PC-3 (cell line): ENCODE data around the gene ST8SIA2. TPM values are rescaled to one million over a fixed set of nuclear protein-coding genes. Genes with fewer than 3 reads are reported as not detected.

Experiments
- ATAC-seq: fragments of 200-7000 bp; cut with Tn5 transposase; 2 replicates; pipeline ENCODE4 v1.9.1; 2020; ENCODE audit warnings: mild to moderate bottlenecking, moderate library complexity
- BruUV-seq: library from RNA; stranded (reverse); fragments of 400-500 nt; replicated peaks from 2 replicates; lab custom pipeline; 2021; lab: Mats Ljungman, UMichigan
- CTCF ChIA-PET: fragments of 300-600 bp; sonication (Branson Sonifier 250); formaldehyde crosslinking; loops from one replicate; lab custom pipeline; 2022; ENCODE audit warnings: antibody characterized with exemption; lab: Charles Lee
- POLR2A ChIA-PET: fragments of 300-600 bp; sonication (Branson Sonifier 250); formaldehyde crosslinking; loops from one replicate; lab custom pipeline; 2022; ENCODE audit warnings: antibody characterized with exemption; ENCODE audit not compliant: unreplicated experiment; lab: Charles Lee
- DNase-seq: peaks from one replicate; pipeline ENCODE4 v3.0.0-alpha.2; 2015
- H2AFZ ChIP-seq: fragments of 300-600 bp; sonication (generic); 2 replicates; pipeline ENCODE4 v1.6.0; 2016; ENCODE audit warnings: antibody characterized with exemption, low read length
- H3F3A ChIP-seq: fragments of 300-600 bp; sonication (generic); one replicate; pipeline ENCODE4 v1.6.0; 2017; ENCODE audit warnings: antibody characterized with exemption, low read length, control low read depth, mild to moderate bottlenecking; ENCODE audit not compliant: unreplicated experiment
- H3K27ac ChIP-seq: fragments of 300-600 bp; sonication (generic); 2 replicates; pipeline ENCODE4 v1.5.1; 2016; ENCODE audit warnings: mild to moderate bottlenecking, low read length
- H3K27me3 ChIP-seq: fragments of 300-600 bp; sonication (generic); 2 replicates; pipeline ENCODE4 v1.6.1; 2016; ENCODE audit warnings: low read length, mixed read lengths
- H3K36me3 ChIP-seq: fragments of 300-600 bp; sonication (generic); 2 replicates; pipeline ENCODE4 v1.6.1; 2016; ENCODE audit warnings: low read depth, mixed run types, low read length, mixed read lengths
- H3K4me1 ChIP-seq: fragments of 300-600 bp; sonication (generic); 2 replicates; pipeline ENCODE4 v1.5.1; 2016; ENCODE audit warnings: low read length; ENCODE audit not compliant: insufficient read depth
- H3K4me2 ChIP-seq: fragments of 300-600 bp; sonication (generic); 2 replicates; pipeline ENCODE4 v1.6.0; 2016; ENCODE audit warnings: low read length
- H3K4me3 ChIP-seq: fragments of 300-600 bp; sonication (generic); 2 replicates; pipeline ENCODE4 v1.5.1; 2016; ENCODE audit warnings: mild to moderate bottlenecking, low read length, mixed read lengths
- H3K79me2 ChIP-seq: fragments of 300-600 bp; sonication (generic); 2 replicates; pipeline ENCODE4 v1.6.1; 2017; ENCODE audit warnings: low read length, mixed read lengths
- H3K9ac ChIP-seq: fragments of 300-600 bp; sonication (generic); 2 replicates; pipeline ENCODE4 v1.6.0; 2016; ENCODE audit warnings: mild to moderate bottlenecking, low read length
- H3K9me2 ChIP-seq: fragments of 300-600 bp; sonication (generic); replicated peaks from 2 replicates; pipeline ENCODE4 v1.6.1; 2016; ENCODE audit warnings: mixed run types, low read length, mixed read lengths
- H3K9me3 ChIP-seq: fragments of 300-600 bp; sonication (generic); 2 replicates; pipeline ENCODE4 v1.6.1; 2016; ENCODE audit warnings: low read length, mixed read lengths
- H4K20me1 ChIP-seq: fragments of 300-600 bp; sonication (generic); 2 replicates; pipeline ENCODE4 v1.6.1; 2016; ENCODE audit warnings: low read length, mixed read lengths
- CTCF ChIP-seq: fragments of 300-600 bp; sonication (generic); conservative IDR thresholded peaks from 2 replicates; pipeline ENCODE4 v1.5.1; 2017; ENCODE audit warnings: antibody characterized with exemption, low read depth, mild to moderate bottlenecking, low read length
- EZH2 ChIP-seq: fragments of 300-600 bp; sonication (generic); IDR thresholded peaks from one replicate; pipeline ENCODE4 v1.6.1; 2017; ENCODE audit warnings: antibody characterized with exemption, mild to moderate bottlenecking, low read length; ENCODE audit not compliant: unreplicated experiment
- EZH2phosphoT487 ChIP-seq: fragments of 300-600 bp; sonication (generic); IDR thresholded peaks from 2 replicates; pipeline ENCODE4 v1.6.1; 2018; ENCODE audit warnings: mild to moderate bottlenecking, antibody characterized with exemption, low read length, borderline replicate concordance
- intact Hi-C: fragments of 100-400 bp; cut with micrococcal nuclease; formaldehyde crosslinking; loops from 2 replicates; pipeline ENCODE4 v1.9.0; 2023
- total RNA-seq: library from RNA; depleted of rRNA; stranded (reverse); fragments of >200 nt; gene quantifications from 2 replicates; pipeline ENCODE4 v1.2.3, GENCODE V29; 2014

Gene ST8SIA2
- total RNA-seq, 1 experiment from 2014 or later: not detected

- CTCF ChIA-PET: no interaction called here
- DNase-seq (no peak), ATAC-seq (no peak)
- no peak overlapping the region for H3K4me3 ChIP-seq
- H3K27ac ChIP-seq: no peak overlapping the region
- BruUV-seq: no TSS peak
- TF ChIP-seq EZH2: no peak
- no peak for TF ChIP-seq CTCF
- no peak for TF ChIP-seq EZH2phosphoT487
- POLR2A ChIA-PET: no interaction called here
- no peak overlapping the region for H3K9ac ChIP-seq
- no peak overlapping the region for H2AFZ ChIP-seq
- no peaks in the 10 kb centered on the region for H3F3A ChIP-seq
- H3K36me3 ChIP-seq: no peaks in the 10 kb centered on the region
- no peaks in the 10 kb centered on the region for H3K4me1 ChIP-seq
- no peak overlapping the region for H3K4me2 ChIP-seq
- no peaks in the 10 kb centered on the region for H3K9me2 ChIP-seq
- peaks cover 55% of the 10 kb centered on the region for H3K27me3 ChIP-seq
- no peaks in the 10 kb centered on the region for H3K9me3 ChIP-seq
- intact Hi-C loops: no loop called here
- H3K79me2 ChIP-seq: no peaks in the 10 kb centered on the region
- H4K20me1 ChIP-seq: no peaks in the 10 kb centered on the region
Observed at GRCh38 chr15:92502930-92503857, 109.5 kb downstream of the ST8SIA2 start.

- no peaks in the 10 kb centered on the region for H4K20me1 ChIP-seq
- DNase-seq: no peak
- H3K4me2 ChIP-seq: no peak overlapping the region
- H3K4me3 ChIP-seq: no peak overlapping the region
- H3K9me2 ChIP-seq: no peaks in the 10 kb centered on the region
- ChIA-PET POLR2A (no interaction called here), CTCF (no interaction called here)
- intact Hi-C loops: no loop called here
- no peak overlapping the region for H3K9ac ChIP-seq
- H3K27ac ChIP-seq: no peak overlapping the region
- H2AFZ ChIP-seq: no peak overlapping the region
- H3F3A ChIP-seq: no peaks in the 10 kb centered on the region
- TF ChIP-seq CTCF (no peak), EZH2phosphoT487 (no peak), EZH2 (no peak)
- H3K27me3 ChIP-seq: peaks cover 51% of the 10 kb centered on the region
- no peaks in the 10 kb centered on the region for H3K36me3 ChIP-seq
- no TSS peak for BruUV-seq
- ATAC-seq: no peak
- no peaks in the 10 kb centered on the region for H3K4me1 ChIP-seq
- H3K79me2 ChIP-seq: no peaks in the 10 kb centered on the region
- no peaks in the 10 kb centered on the region for H3K9me3 ChIP-seq
Observed at GRCh38 chr15:92503889-92504288, 110.2 kb downstream of the ST8SIA2 start.

DNA sequence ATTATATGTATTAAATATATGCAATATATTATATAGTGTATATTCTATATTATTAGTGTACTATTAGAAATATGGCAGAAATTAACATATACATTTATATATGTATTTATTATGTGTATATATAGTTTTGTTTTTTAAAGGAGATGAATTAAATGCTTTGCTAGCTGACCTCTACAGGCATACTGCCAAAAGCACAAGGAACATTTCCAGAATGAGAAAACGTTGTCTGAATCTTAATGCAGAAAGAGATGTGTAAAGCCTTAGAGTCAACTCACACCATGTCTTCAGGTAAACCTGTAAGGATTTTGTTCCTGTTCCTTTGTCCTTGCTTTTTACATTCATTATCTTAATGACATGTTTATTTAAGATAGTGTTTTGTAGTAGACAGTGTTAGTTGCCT lies 111.9 kb downstream of the ST8SIA2 start:
- Histone ChIP-seq H3K79me2 (no peaks in the 10 kb centered on the region), H3K9me2 (no peaks in the 10 kb centered on the region), H3K4me3 (no peak overlapping the region), H3K36me3 (no peaks in the 10 kb centered on the region), H3K4me2 (no peak overlapping the region), H3K9ac (no peak overlapping the region), H4K20me1 (no peaks in the 10 kb centered on the region), H3K27ac (no peak overlapping the region), H2AFZ (no peak overlapping the region), H3F3A (no peaks in the 10 kb centered on the region), H3K27me3 (peaks cover 37% of the 10 kb centered on the region), H3K4me1 (no peaks in the 10 kb centered on the region), H3K9me3 (no peaks in the 10 kb centered on the region)
- CTCF ChIA-PET: no interaction called here
- no peak for ATAC-seq
- no TSS peak for BruUV-seq
- TF ChIP-seq EZH2: no peak
- intact Hi-C loops: no loop called here
- no peak for DNase-seq
- POLR2A ChIA-PET: no interaction called here
